ENCODE data around the gene CA10. TPM values are rescaled to one million over a fixed set of nuclear protein-coding genes. Genes with fewer than 3 reads are reported as not detected.

The CA10 gene
- polyA plus RNA-seq, 1 donor from 2014 or later = 6.2 TPM

GRCh38 chr17:51833045-51833444, 325.5 kb downstream of the CA10 start:
- TF ChIP-seq SMC3 (conservative IDR thresholded peaks at IDR 0.05; ENCODE audit: poor library complexity) (no peak), EP300 (conservative IDR thresholded peaks at IDR 0.05; ENCODE audit: poor library complexity, severe bottlenecking) (no peak), RAD21 (conservative IDR thresholded peaks at IDR 0.05) (no peak), MXI1 (conservative IDR thresholded peaks at IDR 0.05; ENCODE audit: poor library complexity, severe bottlenecking) (no peak), TAF1 (IDR thresholded peaks at IDR 0.05; ENCODE audit: low read depth) (no peak), EZH2 (IDR thresholded peaks at IDR 0.05; ENCODE audit: borderline replicate concordance, insufficient read depth, low read length, poor library complexity, severe bottlenecking) (no peak), POLR2AphosphoS5 (IDR thresholded peaks at IDR 0.05) (no peak)
- TF ChIP-seq, protein P1, sequence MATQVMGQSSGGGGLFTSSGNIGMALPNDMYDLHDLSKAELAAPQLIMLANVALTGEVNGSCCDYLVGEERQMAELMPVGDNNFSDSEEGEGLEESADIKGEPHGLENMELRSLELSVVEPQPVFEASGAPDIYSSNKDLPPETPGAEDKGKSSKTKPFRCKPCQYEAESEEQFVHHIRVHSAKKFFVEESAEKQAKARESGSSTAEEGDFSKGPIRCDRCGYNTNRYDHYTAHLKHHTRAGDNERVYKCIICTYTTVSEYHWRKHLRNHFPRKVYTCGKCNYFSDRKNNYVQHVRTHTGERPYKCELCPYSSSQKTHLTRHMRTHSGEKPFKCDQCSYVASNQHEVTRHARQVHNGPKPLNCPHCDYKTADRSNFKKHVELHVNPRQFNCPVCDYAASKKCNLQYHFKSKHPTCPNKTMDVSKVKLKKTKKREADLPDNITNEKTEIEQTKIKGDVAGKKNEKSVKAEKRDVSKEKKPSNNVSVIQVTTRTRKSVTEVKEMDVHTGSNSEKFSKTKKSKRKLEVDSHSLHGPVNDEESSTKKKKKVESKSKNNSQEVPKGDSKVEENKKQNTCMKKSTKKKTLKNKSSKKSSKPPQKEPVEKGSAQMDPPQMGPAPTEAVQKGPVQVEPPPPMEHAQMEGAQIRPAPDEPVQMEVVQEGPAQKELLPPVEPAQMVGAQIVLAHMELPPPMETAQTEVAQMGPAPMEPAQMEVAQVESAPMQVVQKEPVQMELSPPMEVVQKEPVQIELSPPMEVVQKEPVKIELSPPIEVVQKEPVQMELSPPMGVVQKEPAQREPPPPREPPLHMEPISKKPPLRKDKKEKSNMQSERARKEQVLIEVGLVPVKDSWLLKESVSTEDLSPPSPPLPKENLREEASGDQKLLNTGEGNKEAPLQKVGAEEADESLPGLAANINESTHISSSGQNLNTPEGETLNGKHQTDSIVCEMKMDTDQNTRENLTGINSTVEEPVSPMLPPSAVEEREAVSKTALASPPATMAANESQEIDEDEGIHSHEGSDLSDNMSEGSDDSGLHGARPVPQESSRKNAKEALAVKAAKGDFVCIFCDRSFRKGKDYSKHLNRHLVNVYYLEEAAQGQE (IDR thresholded peaks at IDR 0.05; ENCODE audit: borderline replicate concordance) = no peak
- TF ChIP-seq, protein P2, sequence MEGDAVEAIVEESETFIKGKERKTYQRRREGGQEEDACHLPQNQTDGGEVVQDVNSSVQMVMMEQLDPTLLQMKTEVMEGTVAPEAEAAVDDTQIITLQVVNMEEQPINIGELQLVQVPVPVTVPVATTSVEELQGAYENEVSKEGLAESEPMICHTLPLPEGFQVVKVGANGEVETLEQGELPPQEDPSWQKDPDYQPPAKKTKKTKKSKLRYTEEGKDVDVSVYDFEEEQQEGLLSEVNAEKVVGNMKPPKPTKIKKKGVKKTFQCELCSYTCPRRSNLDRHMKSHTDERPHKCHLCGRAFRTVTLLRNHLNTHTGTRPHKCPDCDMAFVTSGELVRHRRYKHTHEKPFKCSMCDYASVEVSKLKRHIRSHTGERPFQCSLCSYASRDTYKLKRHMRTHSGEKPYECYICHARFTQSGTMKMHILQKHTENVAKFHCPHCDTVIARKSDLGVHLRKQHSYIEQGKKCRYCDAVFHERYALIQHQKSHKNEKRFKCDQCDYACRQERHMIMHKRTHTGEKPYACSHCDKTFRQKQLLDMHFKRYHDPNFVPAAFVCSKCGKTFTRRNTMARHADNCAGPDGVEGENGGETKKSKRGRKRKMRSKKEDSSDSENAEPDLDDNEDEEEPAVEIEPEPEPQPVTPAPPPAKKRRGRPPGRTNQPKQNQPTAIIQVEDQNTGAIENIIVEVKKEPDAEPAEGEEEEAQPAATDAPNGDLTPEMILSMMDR (IDR thresholded peaks at IDR 0.05; ENCODE audit: poor library complexity, severe bottlenecking) = no peak
- no peaks in the 10 kb centered on the region for H3K9me3 ChIP-seq (ENCODE audit: low read length)
- H3K9me2 ChIP-seq (ENCODE audit: insufficient read depth, low read length) = no peaks in the 10 kb centered on the region
- no peak overlapping the region for H3K9ac ChIP-seq (ENCODE audit: low read length)
- no peak overlapping the region for H2AFZ ChIP-seq (ENCODE audit: low read depth, low read length)
- no peaks in the 10 kb centered on the region for H3F3A ChIP-seq (ENCODE audit: insufficient read depth, low read length, poor library complexity, severe bottlenecking)
- no peaks in the 10 kb centered on the region for H3K27me3 ChIP-seq (ENCODE audit: insufficient read depth, low read depth, low read length)
- no peak overlapping the region for H3K4me2 ChIP-seq (ENCODE audit: low read length)
- no peaks in the 10 kb centered on the region for H3K36me3 ChIP-seq (ENCODE audit: insufficient read depth, low read length)
- no peaks in the 10 kb centered on the region for H4K20me1 ChIP-seq (ENCODE audit: insufficient read depth)
- no peak overlapping the region for H3K4me3 ChIP-seq (ENCODE audit: low read length)
- H3K79me2 ChIP-seq (replicated peaks; ENCODE audit: insufficient read depth, low read length) = no peaks in the 10 kb centered on the region
- no peak overlapping the region for H3K27ac ChIP-seq (ENCODE audit: low read length)

- Histone ChIP-seq H3K36me3 (ENCODE audit: insufficient read depth, low read length) (no peaks in the 10 kb centered on the region), H3K9me2 (ENCODE audit: insufficient read depth, low read length) (no peaks in the 10 kb centered on the region), H3K79me2 (replicated peaks; ENCODE audit: insufficient read depth, low read length) (no peaks in the 10 kb centered on the region), H3F3A (ENCODE audit: insufficient read depth, low read length, poor library complexity, severe bottlenecking) (no peaks in the 10 kb centered on the region), H3K27ac (ENCODE audit: low read length) (no peak overlapping the region), H4K20me1 (ENCODE audit: insufficient read depth) (no peaks in the 10 kb centered on the region), H3K9me3 (ENCODE audit: low read length) (no peaks in the 10 kb centered on the region), H3K4me2 (ENCODE audit: low read length) (no peak overlapping the region), H2AFZ (ENCODE audit: low read depth, low read length) (no peak overlapping the region), H3K9ac (ENCODE audit: low read length) (no peak overlapping the region), H3K27me3 (ENCODE audit: insufficient read depth, low read depth, low read length) (no peaks in the 10 kb centered on the region), H3K4me3 (ENCODE audit: low read length) (no peak overlapping the region)
- no peak for TF ChIP-seq POLR2AphosphoS5 (IDR thresholded peaks at IDR 0.05)
- TF ChIP-seq MXI1 (conservative IDR thresholded peaks at IDR 0.05; ENCODE audit: poor library complexity, severe bottlenecking) = no peak
- no peak for TF ChIP-seq EP300 (conservative IDR thresholded peaks at IDR 0.05; ENCODE audit: poor library complexity, severe bottlenecking)
These were observed 327.6 kb downstream of the CA10 start for GRCh38 chr17:51830886-51831285.

DNA sequence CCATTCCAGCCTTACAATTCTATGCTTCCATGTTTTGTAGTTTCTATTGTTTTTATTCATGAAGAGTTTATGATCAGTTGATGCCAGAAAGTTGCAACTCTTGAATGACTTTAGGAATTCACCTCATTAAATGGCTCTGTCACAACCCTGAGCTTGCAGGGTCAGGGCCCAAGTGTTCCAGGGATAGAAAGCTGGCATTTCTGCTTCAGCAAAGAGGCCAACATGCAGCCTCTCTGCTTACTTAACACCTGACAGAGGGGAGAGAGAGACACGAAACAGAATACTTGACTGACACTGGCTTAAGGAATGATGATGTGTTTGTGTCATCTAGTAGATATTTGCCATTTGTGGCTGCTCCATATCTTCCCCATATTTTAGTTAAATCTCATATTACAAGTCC, 328.1 kb downstream of the CA10 start:
- H3F3A ChIP-seq (ENCODE audit: insufficient read depth, low read length, poor library complexity, severe bottlenecking) = no peaks in the 10 kb centered on the region
- H3K9ac ChIP-seq (ENCODE audit: low read length) = no peak overlapping the region
- no peaks in the 10 kb centered on the region for H3K79me2 ChIP-seq (replicated peaks; ENCODE audit: insufficient read depth, low read length)
- no peaks in the 10 kb centered on the region for H3K36me3 ChIP-seq (ENCODE audit: insufficient read depth, low read length)
- no peaks in the 10 kb centered on the region for H3K9me3 ChIP-seq (ENCODE audit: low read length)
- H3K9me2 ChIP-seq (ENCODE audit: insufficient read depth, low read length) = no peaks in the 10 kb centered on the region
- H3K4me2 ChIP-seq (ENCODE audit: low read length) = no peak overlapping the region
- no peaks in the 10 kb centered on the region for H3K27me3 ChIP-seq (ENCODE audit: insufficient read depth, low read depth, low read length)
- H3K27ac ChIP-seq (ENCODE audit: low read length) = no peak overlapping the region
- TF ChIP-seq MXI1 (conservative IDR thresholded peaks at IDR 0.05; ENCODE audit: poor library complexity, severe bottlenecking) (no peak), RAD21 (conservative IDR thresholded peaks at IDR 0.05) (no peak), EZH2 (IDR thresholded peaks at IDR 0.05; ENCODE audit: borderline replicate concordance, insufficient read depth, low read length, poor library complexity, severe bottlenecking) (no peak), TAF1 (IDR thresholded peaks at IDR 0.05; ENCODE audit: low read depth) (no peak), EP300 (conservative IDR thresholded peaks at IDR 0.05; ENCODE audit: poor library complexity, severe bottlenecking) (no peak), POLR2AphosphoS5 (IDR thresholded peaks at IDR 0.05) (no peak), SMC3 (conservative IDR thresholded peaks at IDR 0.05; ENCODE audit: poor library complexity) (no peak)
- TF ChIP-seq, protein P1 (IDR thresholded peaks at IDR 0.05; ENCODE audit: borderline replicate concordance) = no peak
- TF ChIP-seq, protein P2 (IDR thresholded peaks at IDR 0.05; ENCODE audit: poor library complexity, severe bottlenecking) = no peak
- H3K4me3 ChIP-seq (ENCODE audit: low read length) = no peak overlapping the region
- no peaks in the 10 kb centered on the region for H4K20me1 ChIP-seq (ENCODE audit: insufficient read depth)
- H2AFZ ChIP-seq (ENCODE audit: low read depth, low read length) = no peak overlapping the region
